Measurements from ENCODE around the gene MEX3A. TPM values are rescaled to one million over a fixed set of nuclear protein-coding genes. Genes with fewer than 3 reads are reported as not detected.
"Not testable (repeated sequence)": the region's sequence is repeated elsewhere in the genome, so short reads cannot be mapped to it uniquely, and the experiment has no call there.

Gene MEX3A
- polyA plus RNA-seq, 2 donors = 0.36 to 0.59 TPM

DNA sequence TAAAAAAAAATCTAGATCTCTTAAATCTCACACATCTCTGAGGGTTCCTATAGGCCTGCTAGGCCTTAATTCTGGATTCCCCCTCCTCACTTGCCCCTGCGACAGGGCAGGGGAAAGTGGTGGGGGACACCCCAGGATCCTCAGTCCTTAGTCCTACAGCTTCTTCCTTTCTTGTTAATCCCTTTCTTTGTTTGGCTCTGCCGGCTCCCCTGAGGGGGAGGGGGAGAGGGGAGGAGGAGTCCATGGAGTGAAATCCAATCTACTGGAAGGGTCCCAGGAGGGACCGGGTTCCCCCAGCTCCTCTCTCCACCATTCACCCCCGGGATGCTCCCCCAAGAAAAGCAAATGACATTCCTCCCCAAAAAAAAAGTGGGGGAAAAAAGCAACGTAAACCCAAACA lies 8.5 kb downstream of the MEX3A start:
- Histone ChIP-seq H3K9me3 (ENCODE audit: control insufficient read depth in 2 of 2, insufficient read depth in 1 of 2, low read depth in 1 of 2, low read length in 1 of 2) (no peaks in the 10 kb centered on the region), H3K4me1 (ENCODE audit: control insufficient read depth in 2 of 2, insufficient read depth in 2 of 2, low read length in 1 of 2) (no peaks in the 10 kb centered on the region), H3K36me3 (ENCODE audit: control insufficient read depth in 2 of 2, insufficient read depth in 2 of 2, low read length in 1 of 2) (peaks cover 0 to 16% of the 10 kb centered on the region in 2 donors), H3K4me3 (ENCODE audit: low read depth in 1 of 2, low read length in 2 of 2) (no peak overlapping the region), H3K27ac (ENCODE audit: low read depth in 2 of 2, low read length in 1 of 2) (no peak overlapping the region), H3K27me3 (ENCODE audit: control insufficient read depth in 1 of 2, insufficient read depth in 2 of 2, low read length in 2 of 2) (no peaks in the 10 kb centered on the region)
- 53 to 63% methylated on average over 5 of the region's 5 CpGs for WGBS, 2 donors

GRCh38 chr1:156073110-156073687 lies 9.1 kb downstream of the MEX3A start:
- H3K4me1 ChIP-seq (ENCODE audit: control insufficient read depth in 2 of 2, insufficient read depth in 2 of 2, low read length in 1 of 2) = no peaks in the 10 kb centered on the region
- peaks cover 0 to 16% of the 10 kb centered on the region in 2 donors for H3K36me3 ChIP-seq (ENCODE audit: control insufficient read depth in 2 of 2, insufficient read depth in 2 of 2, low read length in 1 of 2)
- H3K9me3 ChIP-seq (ENCODE audit: control insufficient read depth in 2 of 2, insufficient read depth in 1 of 2, low read depth in 1 of 2, low read length in 1 of 2) = no peaks in the 10 kb centered on the region
- no peaks in the 10 kb centered on the region for H3K27me3 ChIP-seq (ENCODE audit: control insufficient read depth in 1 of 2, insufficient read depth in 2 of 2, low read length in 2 of 2)
- H3K27ac ChIP-seq (ENCODE audit: low read depth in 2 of 2, low read length in 1 of 2) = no peak overlapping the region
- H3K4me3 ChIP-seq (ENCODE audit: low read depth in 1 of 2, low read length in 2 of 2) = no peak overlapping the region
- 0 to 40% methylated on average over 1 of the region's 1 CpG for WGBS, 2 donors

- H3K36me3 ChIP-seq (ENCODE audit: control insufficient read depth in 2 of 2, insufficient read depth in 2 of 2, low read length in 1 of 2) = peaks cover 0 to 20% of the 10 kb centered on the region in 2 donors
- H3K27ac ChIP-seq (ENCODE audit: low read depth in 2 of 2, low read length in 1 of 2) = no peak overlapping the region
- H3K27me3 ChIP-seq (ENCODE audit: control insufficient read depth in 1 of 2, insufficient read depth in 2 of 2, low read length in 2 of 2) = no peaks in the 10 kb centered on the region
- no peak overlapping the region for H3K4me3 ChIP-seq (ENCODE audit: low read depth in 1 of 2, low read length in 2 of 2)
- no peaks in the 10 kb centered on the region for H3K9me3 ChIP-seq (ENCODE audit: control insufficient read depth in 2 of 2, insufficient read depth in 1 of 2, low read depth in 1 of 2, low read length in 1 of 2)
- 61 to 65% methylated on average over 6 of the region's 6 CpGs for WGBS, 2 donors
- no peaks in the 10 kb centered on the region for H3K4me1 ChIP-seq (ENCODE audit: control insufficient read depth in 2 of 2, insufficient read depth in 2 of 2, low read length in 1 of 2)
Measured at GRCh38 chr1:156072251-156072650, 10.0 kb downstream of the MEX3A start.

DNA sequence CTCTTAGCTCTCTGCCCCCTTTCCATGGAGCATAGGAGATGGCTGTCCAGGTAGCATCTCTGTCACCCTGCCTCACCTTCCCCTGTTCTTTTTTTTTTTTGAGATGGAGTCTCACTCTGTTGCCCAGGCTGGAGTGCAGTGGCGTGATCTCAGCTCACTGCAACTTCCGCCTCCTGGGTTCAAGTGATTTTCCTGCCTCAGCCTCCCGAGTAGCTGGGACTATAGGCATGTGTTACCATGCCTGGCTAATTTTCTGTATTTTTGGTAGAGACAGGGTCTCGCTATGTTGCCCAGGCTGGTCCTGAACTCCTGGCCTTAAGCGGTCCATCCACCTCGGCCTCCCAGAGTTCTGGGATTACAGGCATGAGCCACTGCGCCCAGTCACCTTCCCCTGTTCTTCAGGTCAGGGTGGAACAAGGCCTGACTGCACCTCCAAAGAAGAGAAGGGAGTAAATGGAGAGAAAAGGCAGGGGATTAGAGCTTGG lies 10.9 kb downstream of the MEX3A start:
- H3K27ac ChIP-seq (ENCODE audit: low read depth in 2 of 2, low read length in 1 of 2); H3K27me3 ChIP-seq (ENCODE audit: control insufficient read depth in 1 of 2, insufficient read depth in 2 of 2, low read length in 2 of 2); H3K4me1 ChIP-seq (ENCODE audit: control insufficient read depth in 2 of 2, insufficient read depth in 2 of 2, low read length in 1 of 2); H3K9me3 ChIP-seq (ENCODE audit: control insufficient read depth in 2 of 2, insufficient read depth in 1 of 2, low read depth in 1 of 2, low read length in 1 of 2); H3K4me3 ChIP-seq (ENCODE audit: low read depth in 1 of 2, low read length in 2 of 2): not testable (repeated sequence)
- peaks cover 0 to 20% of the 10 kb centered on the region in 2 donors for H3K36me3 ChIP-seq (ENCODE audit: control insufficient read depth in 2 of 2, insufficient read depth in 2 of 2, low read length in 1 of 2)
- 86 to 94% methylated on average over 6 to 7 of the region's 7 CpGs for WGBS, 2 donors

- Histone ChIP-seq H3K9me3 (ENCODE audit: control insufficient read depth in 2 of 2, insufficient read depth in 1 of 2, low read depth in 1 of 2, low read length in 1 of 2) (no peaks in the 10 kb centered on the region), H3K4me1 (ENCODE audit: control insufficient read depth in 2 of 2, insufficient read depth in 2 of 2, low read length in 1 of 2) (no peaks in the 10 kb centered on the region), H3K27me3 (ENCODE audit: control insufficient read depth in 1 of 2, insufficient read depth in 2 of 2, low read length in 2 of 2) (no peaks in the 10 kb centered on the region), H3K27ac (ENCODE audit: low read depth in 2 of 2, low read length in 1 of 2) (no peak overlapping the region), H3K36me3 (ENCODE audit: control insufficient read depth in 2 of 2, insufficient read depth in 2 of 2, low read length in 1 of 2) (peaks cover 0 to 23% of the 10 kb centered on the region in 2 donors), H3K4me3 (ENCODE audit: low read depth in 1 of 2, low read length in 2 of 2) (no peak overlapping the region)
- 39 to 67% methylated on average over 4 of the region's 4 CpGs for WGBS, 2 donors
Measured at GRCh38 chr1:156070548-156070947, 11.7 kb downstream of the MEX3A start.

- Histone ChIP-seq H3K36me3 (ENCODE audit: control insufficient read depth in 2 of 2, insufficient read depth in 2 of 2, low read length in 1 of 2) (peaks cover 0 to 29% of the 10 kb centered on the region in 2 donors), H3K9me3 (ENCODE audit: control insufficient read depth in 2 of 2, insufficient read depth in 1 of 2, low read depth in 1 of 2, low read length in 1 of 2) (no peaks in the 10 kb centered on the region), H3K27me3 (ENCODE audit: control insufficient read depth in 1 of 2, insufficient read depth in 2 of 2, low read length in 2 of 2) (no peaks in the 10 kb centered on the region), H3K27ac (ENCODE audit: low read depth in 2 of 2, low read length in 1 of 2) (no peak overlapping the region), H3K4me3 (ENCODE audit: low read depth in 1 of 2, low read length in 2 of 2) (no peak overlapping the region), H3K4me1 (ENCODE audit: control insufficient read depth in 2 of 2, insufficient read depth in 2 of 2, low read length in 1 of 2) (no peaks in the 10 kb centered on the region)
- WGBS, 2 donors = 91 to 93% methylated on average over 3 of the region's 3 CpGs
Measured at GRCh38 chr1:156069490-156070455, 12.5 kb downstream of the MEX3A start.

GRCh38 chr1:156067262-156067661 lies 15.0 kb downstream of the MEX3A start:
- H3K4me1 ChIP-seq (ENCODE audit: control insufficient read depth in 2 of 2, insufficient read depth in 2 of 2, low read length in 1 of 2) = peaks cover 0 to 2% of the 10 kb centered on the region in 2 donors
- no peak overlapping the region for H3K27ac ChIP-seq (ENCODE audit: low read depth in 2 of 2, low read length in 1 of 2)
- no peaks in the 10 kb centered on the region for H3K27me3 ChIP-seq (ENCODE audit: control insufficient read depth in 1 of 2, insufficient read depth in 2 of 2, low read length in 2 of 2)
- H3K9me3 ChIP-seq (ENCODE audit: control insufficient read depth in 2 of 2, insufficient read depth in 1 of 2, low read depth in 1 of 2, low read length in 1 of 2) = no peaks in the 10 kb centered on the region
- H3K4me3 ChIP-seq (ENCODE audit: low read depth in 1 of 2, low read length in 2 of 2) = no peak overlapping the region
- 65 to 83% methylated on average over 2 of the region's 2 CpGs for WGBS, 2 donors
- peaks cover 0 to 27% of the 10 kb centered on the region in 2 donors for H3K36me3 ChIP-seq (ENCODE audit: control insufficient read depth in 2 of 2, insufficient read depth in 2 of 2, low read length in 1 of 2)

- Histone ChIP-seq H3K27me3 (ENCODE audit: control insufficient read depth in 1 of 2, insufficient read depth in 2 of 2, low read length in 2 of 2) (no peaks in the 10 kb centered on the region), H3K27ac (ENCODE audit: low read depth in 2 of 2, low read length in 1 of 2) (no peak overlapping the region), H3K36me3 (ENCODE audit: control insufficient read depth in 2 of 2, insufficient read depth in 2 of 2, low read length in 1 of 2) (peaks cover 0 to 27% of the 10 kb centered on the region in 2 donors), H3K4me1 (ENCODE audit: control insufficient read depth in 2 of 2, insufficient read depth in 2 of 2, low read length in 1 of 2) (peaks cover 0 to 2% of the 10 kb centered on the region in 2 donors), H3K9me3 (ENCODE audit: control insufficient read depth in 2 of 2, insufficient read depth in 1 of 2, low read depth in 1 of 2, low read length in 1 of 2) (no peaks in the 10 kb centered on the region), H3K4me3 (ENCODE audit: low read depth in 1 of 2, low read length in 2 of 2) (no peak overlapping the region)
- 76 to 82% methylated on average over 16 of the region's 16 CpGs for WGBS, 2 donors
Measured at GRCh38 chr1:156065871-156066270, 16.4 kb downstream of the MEX3A start.

DNA sequence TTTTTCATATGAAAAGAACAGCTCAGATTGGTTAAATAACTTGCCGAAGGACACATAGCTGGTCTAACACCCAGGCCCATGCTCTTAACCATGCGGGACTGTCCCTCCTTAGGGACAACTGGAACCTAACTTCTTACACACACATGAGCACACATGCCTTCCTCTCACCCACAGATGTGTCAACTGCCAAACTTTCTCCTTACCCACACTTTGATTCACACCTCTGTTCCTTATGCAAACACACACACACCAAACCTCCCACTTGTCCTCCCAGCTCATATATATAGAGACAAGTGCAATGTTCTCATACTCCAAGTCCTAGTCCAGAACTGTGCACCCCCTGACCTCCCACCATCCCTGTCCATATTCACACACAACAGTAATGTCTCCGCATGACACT lies 17.1 kb downstream of the MEX3A start:
- peaks cover 0 to 2% of the 10 kb centered on the region in 2 donors for H3K4me1 ChIP-seq (ENCODE audit: control insufficient read depth in 2 of 2, insufficient read depth in 2 of 2, low read length in 1 of 2)
- no peak overlapping the region for H3K27ac ChIP-seq (ENCODE audit: low read depth in 2 of 2, low read length in 1 of 2)
- H3K9me3 ChIP-seq (ENCODE audit: control insufficient read depth in 2 of 2, insufficient read depth in 1 of 2, low read depth in 1 of 2, low read length in 1 of 2) = no peaks in the 10 kb centered on the region
- 84% methylated on average over 3 of the region's 3 CpGs for WGBS, 2 donors
- H3K27me3 ChIP-seq (ENCODE audit: control insufficient read depth in 1 of 2, insufficient read depth in 2 of 2, low read length in 2 of 2) = no peaks in the 10 kb centered on the region
- H3K36me3 ChIP-seq (ENCODE audit: control insufficient read depth in 2 of 2, insufficient read depth in 2 of 2, low read length in 1 of 2) = peaks cover 0 to 26% of the 10 kb centered on the region in 2 donors
- H3K4me3 ChIP-seq (ENCODE audit: low read depth in 1 of 2, low read length in 2 of 2) = no peak overlapping the region

Data from esophagus (tissue), 2 donors.